NCI-H1417 treated with DMSO at 0.1 percent for 48 hours (cell line): Measurements from ENCODE around the gene NBAS.
"Not testable (repeated sequence)": the region's sequence is repeated elsewhere in the genome, so short reads cannot be mapped to it uniquely, and the experiment has no call there.

ENCODE experiments used
- DNase-seq: peaks from one replicate; lab custom pipeline; 2025; lab: John Stamatoyannopoulos, UW

Gene NBAS

GRCh38 chr2:15527074-15527739, 33.9 kb downstream of the NBAS start:
- DNase-seq = no peak

- no peak for DNase-seq
Observed at GRCh38 chr2:15521641-15522181, 39.4 kb downstream of the NBAS start.

- DNase-seq = no peak
Observed at GRCh38 chr2:15520346-15520745, 40.8 kb downstream of the NBAS start.

GRCh38 chr2:15518759-15519158, 42.4 kb downstream of the NBAS start:
- DNase-seq = not testable (repeated sequence)

- DNase-seq = no peak
Observed at GRCh38 chr2:15517793-15518192, 43.3 kb downstream of the NBAS start.

GRCh38 chr2:15511686-15512085, 49.4 kb downstream of the NBAS start:
- no peak for DNase-seq

- no peak for DNase-seq
Observed at GRCh38 chr2:15510552-15510951, 50.6 kb downstream of the NBAS start.

GRCh38 chr2:15510131-15510530, 51.0 kb downstream of the NBAS start:
- no peak for DNase-seq

GRCh38 chr2:15507697-15508096, 53.4 kb downstream of the NBAS start:
- DNase-seq = no peak

DNA sequence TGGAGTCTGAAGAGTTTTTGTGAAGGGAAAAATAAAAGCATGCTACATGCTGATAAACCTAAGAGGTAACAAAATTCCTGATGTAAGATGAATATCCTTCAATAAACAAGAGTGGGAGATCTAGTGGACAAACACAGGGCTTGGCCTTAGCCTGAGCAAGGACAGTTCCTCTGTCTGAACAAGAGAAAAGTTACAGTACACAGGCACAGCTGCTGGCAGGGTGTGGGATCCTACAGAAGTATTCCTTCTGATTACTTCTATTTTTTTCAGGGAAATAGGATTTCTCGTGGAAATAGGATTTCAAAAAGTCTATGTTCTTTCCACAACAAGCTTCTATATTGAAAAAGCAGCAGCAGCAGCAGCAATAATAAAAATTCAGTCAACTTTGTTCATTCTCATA, 54.1 kb downstream of the NBAS start:
- DNase-seq = no peak

GRCh38 chr2:15506229-15506819, 54.8 kb downstream of the NBAS start:
- DNase-seq = no peak

DNA sequence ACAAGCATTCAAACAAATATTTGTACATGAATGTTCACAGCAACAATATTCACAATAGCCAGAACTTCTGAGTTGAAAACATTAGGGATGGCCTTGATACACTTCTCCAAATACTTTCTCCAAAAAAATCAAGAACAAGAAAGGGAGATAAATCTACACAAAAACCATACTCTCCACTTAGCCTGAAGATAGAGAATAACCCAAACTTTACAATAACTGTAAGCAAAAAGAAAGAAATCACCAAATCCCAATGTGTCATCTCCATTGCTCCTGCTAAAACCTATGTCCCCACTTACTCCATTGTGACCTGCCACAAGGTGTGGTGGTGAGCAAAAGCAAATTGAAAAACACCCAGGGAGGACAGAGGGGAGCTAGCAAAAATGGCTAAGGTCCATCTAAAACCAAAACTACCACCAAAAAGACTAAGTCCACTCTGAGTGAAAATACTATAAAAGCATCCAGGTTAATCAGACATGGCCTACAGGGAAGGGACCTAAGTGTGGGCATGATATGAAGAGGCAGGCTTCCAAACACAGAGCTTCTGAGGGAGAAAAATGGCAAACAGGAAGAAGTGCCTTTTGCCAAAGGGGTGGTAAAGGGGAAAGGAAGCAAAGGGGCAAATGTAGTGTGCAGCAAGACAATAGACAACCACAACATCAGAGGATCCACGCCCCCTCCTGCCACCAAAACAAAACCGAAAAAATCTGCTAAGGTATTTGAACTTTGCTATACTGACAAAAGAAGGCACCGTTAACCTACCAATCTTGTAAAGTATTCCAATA, 56.1 kb downstream of the NBAS start:
- no peak for DNase-seq

DNA sequence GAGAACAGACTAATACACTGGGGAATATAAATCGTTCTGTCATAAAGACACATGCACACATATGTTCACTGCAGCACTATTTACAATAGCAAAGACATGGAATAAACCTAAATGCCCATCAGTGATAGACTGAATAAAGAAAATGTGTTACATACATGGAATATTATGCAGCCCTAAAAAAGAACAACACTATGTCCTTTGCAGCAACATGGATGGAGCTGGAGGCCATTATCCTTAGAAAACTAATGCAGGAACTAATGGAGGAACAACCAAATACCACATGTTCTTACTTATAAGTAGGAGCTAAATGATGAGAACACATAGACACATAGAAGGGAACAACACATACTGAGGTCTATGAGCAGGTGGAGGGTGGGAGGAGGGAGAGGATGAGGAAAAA, 61.9 kb downstream of the NBAS start:
- DNase-seq = not testable (repeated sequence)

DNA sequence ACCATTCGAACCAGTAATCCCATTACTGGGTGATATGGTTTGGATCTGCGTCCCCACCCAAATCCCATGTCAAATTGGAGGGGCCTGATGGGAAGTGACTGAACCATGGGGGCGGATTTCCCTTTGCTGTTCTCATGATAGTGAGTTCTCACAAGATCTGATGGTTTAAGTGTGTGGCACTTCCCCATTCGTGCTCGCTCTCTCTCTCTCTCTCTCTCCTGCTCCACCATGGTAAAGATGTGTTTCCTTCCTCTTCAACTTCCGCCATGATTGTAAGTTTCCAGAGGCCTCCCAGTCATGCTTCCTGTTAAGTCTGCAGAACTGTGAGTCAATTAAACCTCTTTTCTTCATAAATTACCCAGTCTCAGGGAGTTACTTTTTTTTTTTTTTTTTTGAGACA, 62.6 kb downstream of the NBAS start:
- DNase-seq = no peak

DNA sequence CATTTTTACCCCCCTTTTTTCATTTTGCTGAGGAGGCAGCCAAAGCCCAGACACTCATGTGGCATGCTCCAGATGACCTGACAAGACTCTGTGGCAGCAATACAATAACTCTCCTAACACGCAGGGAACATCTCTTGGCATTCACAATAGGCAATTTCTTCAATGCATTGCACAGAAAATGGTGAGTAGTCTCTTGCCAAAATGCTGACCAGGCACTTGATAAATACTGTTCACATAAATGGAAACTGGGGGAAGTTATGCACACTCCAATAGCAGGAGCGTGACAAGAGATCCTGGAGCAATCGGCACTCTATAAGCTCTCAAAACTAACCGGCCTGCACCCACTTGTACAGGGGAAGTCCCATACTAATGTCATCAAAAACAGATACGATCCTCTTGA, 66.3 kb downstream of the NBAS start:
- no peak for DNase-seq

DNA sequence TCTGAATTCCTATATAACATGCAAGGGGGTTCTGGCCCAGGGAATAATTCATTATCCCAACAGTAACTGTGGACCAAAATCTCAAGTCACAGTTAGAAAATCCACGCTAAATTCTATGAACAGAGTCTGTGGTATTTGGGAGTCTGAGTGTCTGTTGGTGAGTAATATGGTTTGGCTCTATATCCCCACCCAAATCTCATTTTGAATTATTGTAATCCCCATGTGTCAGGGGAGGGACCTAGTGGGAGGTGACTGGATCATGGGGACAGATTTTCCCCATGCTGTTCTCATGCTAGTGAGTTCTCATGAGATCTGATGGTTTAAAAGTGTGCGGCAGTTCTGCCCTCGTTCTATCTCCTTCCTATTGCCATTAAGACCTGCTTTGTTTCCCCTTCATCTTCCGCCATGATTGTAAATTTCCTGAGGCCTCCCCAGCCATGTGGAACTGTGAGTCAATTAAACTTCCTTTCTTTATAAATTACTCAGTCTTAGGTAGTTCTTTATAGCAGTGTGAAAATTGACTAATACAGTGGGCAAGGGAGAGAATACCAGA, 68.3 kb downstream of the NBAS start:
- no peak for DNase-seq

GRCh38 chr2:15486770-15487169, 74.4 kb downstream of the NBAS start:
- no peak for DNase-seq

GRCh38 chr2:15485949-15486348, 75.2 kb downstream of the NBAS start:
- no peak for DNase-seq

- no peak for DNase-seq
Observed at GRCh38 chr2:15481000-15481399, 80.1 kb downstream of the NBAS start.

- DNase-seq = no peak
Observed at GRCh38 chr2:15480552-15480951, 80.6 kb downstream of the NBAS start.

GRCh38 chr2:15472876-15473275, 88.3 kb downstream of the NBAS start:
- no peak for DNase-seq

- DNase-seq = no peak
Observed at GRCh38 chr2:15472133-15472532, 89.0 kb downstream of the NBAS start.

DNA sequence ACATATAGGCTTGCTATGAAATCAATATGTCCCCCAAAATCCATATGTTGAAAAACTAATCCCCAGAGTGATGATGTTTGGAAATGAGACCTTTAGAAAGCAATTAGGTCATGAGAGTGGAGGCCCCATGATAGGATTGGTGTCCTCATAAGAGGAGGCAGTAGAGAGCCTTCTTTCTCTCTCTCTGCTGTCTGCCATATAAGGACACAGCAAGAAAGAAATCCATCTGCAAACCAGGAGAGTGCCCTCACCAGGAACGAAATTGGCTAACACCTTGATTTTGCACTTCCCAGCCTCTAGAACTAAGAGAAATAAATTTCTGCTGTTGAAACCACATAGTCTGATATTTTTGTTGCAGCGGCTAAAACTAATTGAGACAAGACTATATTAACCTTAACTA, 89.5 kb downstream of the NBAS start:
- DNase-seq = no peak
